LoVo (cell line): Measurements from ENCODE around the gene NOG.

Experiments used
- DNase-seq: peaks from one replicate; pipeline ENCODE4 v3.0.0-alpha.2; 2016; ENCODE audit warnings: low spot score

Gene NOG

GRCh38 chr17:56636265-56636664 lies 42.8 kb downstream of the NOG start:
- DNase-seq, result no peak

DNA sequence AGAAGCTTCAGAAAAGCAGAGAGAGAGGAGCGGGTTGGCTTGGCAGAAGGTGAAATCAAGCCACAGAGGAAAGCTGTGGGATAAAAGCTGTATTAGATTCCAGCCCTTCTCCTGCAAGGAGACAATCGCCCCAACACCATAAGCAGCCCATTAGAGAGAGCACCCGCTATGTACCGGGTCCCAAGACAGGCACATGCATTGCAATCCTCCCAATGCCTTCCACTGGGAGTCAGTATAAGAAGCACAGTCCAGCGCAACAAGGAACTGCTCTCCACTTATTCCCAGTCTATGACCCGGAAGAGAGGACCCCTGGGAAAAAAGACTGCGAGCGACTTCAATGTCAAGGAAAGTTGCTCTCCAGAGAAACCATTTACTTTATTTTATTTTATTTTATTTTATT lies 43.8 kb downstream of the NOG start:
- DNase-seq, result no peak

DNA sequence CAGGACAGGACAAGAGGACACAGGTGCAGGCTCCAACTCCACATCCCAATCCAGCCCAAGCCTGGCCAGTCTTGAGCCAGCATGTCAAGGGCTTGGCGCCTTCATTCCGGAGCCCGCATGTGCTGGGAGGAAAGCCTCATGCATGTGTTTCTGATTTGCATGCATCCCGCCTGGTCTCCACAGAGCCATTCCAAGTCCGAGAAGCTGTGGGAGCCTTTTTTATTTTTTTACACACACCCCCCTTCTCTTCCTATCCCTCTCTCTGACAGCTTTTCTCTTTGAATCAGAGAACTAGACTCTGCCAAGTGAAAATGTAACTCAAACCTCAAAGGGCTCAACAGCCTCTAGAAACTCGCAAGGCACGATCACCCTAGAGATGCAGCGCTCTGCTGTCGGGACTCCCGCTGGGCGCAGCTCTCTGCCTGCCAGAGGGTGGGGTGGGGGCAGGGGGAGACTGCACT lies 45.1 kb downstream of the NOG start:
- no peak for DNase-seq

DNA sequence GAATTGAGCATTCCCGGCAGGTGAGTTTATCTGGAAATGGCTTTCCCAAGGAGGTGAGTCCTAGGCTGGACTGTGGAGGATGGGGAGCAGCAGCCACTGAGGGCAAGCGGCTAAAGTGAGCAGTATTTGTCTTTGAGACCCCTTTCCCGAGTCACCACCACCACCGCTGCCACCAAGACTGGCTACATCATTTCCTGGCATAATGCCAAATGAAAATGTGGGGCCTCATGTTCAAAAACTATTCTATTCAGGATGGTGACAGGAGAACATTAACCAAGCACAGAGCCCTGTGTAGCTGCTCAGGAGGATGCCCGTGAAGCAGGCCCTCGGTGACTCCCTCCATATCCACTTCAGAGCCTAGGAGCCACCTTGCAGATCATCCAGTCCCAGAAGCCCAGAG lies 46.0 kb downstream of the NOG start:
- no peak for DNase-seq

DNA sequence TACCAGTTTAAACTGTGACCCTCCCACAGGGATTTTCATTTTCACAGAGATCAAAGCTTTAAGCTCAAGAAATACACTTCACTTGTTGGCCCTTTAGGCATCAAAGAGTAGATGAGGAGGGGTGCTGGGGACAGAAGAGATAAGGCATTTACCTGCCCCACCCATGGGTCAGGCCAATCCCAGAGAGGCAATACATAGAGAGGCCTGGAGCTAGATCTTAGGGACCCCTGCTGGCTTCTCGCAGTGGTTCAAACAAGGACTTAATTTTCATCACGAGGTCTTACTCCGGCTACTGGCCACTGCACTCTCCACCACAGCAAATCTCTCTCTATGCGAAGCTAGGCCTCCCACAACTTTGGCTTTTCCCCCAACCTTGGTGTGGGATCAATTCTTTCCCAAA lies 46.6 kb downstream of the NOG start:
- no peak for DNase-seq

DNA sequence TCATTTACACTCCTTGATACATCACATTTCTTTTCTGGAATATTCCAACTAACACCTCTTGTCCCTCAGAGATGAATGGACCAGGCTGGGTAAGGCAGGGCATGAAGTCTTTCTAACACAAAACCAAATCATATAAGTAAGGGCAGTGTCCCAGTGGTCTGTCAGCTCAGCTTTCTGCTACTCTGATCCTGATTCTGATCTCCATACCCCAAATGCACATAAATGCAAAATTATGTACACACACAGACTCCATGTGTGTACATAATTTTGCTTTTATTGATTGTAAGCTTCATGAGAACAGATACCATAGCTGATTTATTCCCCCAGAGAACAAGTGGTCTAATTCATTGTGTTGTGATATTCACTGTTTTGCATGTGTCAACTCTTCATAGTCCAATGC lies 47.9 kb downstream of the NOG start:
- DNase-seq, result no peak

DNA sequence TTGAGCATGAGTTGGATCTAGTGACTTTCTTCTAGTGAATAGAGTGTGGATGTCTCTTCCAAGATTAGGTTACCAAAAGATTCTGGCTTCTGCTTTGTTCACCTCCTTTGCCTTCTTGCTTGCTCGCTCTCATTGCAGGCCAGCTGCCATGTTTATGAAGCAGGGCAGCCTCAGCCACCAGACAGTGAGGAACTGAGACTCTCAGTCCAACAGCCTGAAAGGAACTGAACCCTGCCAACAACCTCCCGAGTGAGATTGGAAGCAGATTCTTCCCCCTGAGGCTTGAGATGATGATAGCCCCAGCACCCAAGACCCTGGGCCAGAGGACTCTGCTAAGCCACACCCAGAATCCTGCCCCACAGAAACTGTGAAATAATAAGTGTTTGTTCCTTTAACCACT lies 48.4 kb downstream of the NOG start:
- DNase-seq, result no peak

- no peak for DNase-seq
Measured at GRCh38 chr17:56642424-56642823, 48.9 kb downstream of the NOG start.
